ENCODE results near the gene ZMYND15. TPM values are rescaled to one million over a fixed set of nuclear protein-coding genes. Genes with fewer than 3 reads are reported as not detected.

ZMYND15 gene
- total RNA-seq, 4 donors from 2014 or later: 0.31 to 1.2 (median 0.67) TPM; not detected in 1

- whole genome bisulfite sequencing, 2 donors (ENCODE audit: low coverage in 1 of 2): 19 to 41% methylated on average over 24 to 26 of the region's 41 CpGs
- no peaks in the 10 kb centered on the region for H3K9me3 ChIP-seq
- ATAC-seq: no peak
- peaks cover 0 to 5% of the 10 kb centered on the region in 2 donors for H3K36me3 ChIP-seq
- peaks cover 3% of the 10 kb centered on the region for H3K27me3 ChIP-seq
- peak overlapping the region; percentile 76 to 89 for H3K4me3 ChIP-seq
- peaks cover 0 to 18% (median 2%) of the 10 kb centered on the region in 3 donors for H3K4me1 ChIP-seq
- no peak for TF ChIP-seq POLR2A (IDR thresholded peaks at IDR 0.05)
- TF ChIP-seq, protein P1, sequence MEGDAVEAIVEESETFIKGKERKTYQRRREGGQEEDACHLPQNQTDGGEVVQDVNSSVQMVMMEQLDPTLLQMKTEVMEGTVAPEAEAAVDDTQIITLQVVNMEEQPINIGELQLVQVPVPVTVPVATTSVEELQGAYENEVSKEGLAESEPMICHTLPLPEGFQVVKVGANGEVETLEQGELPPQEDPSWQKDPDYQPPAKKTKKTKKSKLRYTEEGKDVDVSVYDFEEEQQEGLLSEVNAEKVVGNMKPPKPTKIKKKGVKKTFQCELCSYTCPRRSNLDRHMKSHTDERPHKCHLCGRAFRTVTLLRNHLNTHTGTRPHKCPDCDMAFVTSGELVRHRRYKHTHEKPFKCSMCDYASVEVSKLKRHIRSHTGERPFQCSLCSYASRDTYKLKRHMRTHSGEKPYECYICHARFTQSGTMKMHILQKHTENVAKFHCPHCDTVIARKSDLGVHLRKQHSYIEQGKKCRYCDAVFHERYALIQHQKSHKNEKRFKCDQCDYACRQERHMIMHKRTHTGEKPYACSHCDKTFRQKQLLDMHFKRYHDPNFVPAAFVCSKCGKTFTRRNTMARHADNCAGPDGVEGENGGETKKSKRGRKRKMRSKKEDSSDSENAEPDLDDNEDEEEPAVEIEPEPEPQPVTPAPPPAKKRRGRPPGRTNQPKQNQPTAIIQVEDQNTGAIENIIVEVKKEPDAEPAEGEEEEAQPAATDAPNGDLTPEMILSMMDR (IDR thresholded peaks at IDR 0.05): no peak
- no peak for TF ChIP-seq EP300 (IDR thresholded peaks at IDR 0.05)
- H3K27ac ChIP-seq: peak overlapping the region in 2 of 4 donors; percentile 78 to 80
Measured at GRCh38 chr17:4738136-4739121, 1.2 kb upstream of the ZMYND15 start.

DNA sequence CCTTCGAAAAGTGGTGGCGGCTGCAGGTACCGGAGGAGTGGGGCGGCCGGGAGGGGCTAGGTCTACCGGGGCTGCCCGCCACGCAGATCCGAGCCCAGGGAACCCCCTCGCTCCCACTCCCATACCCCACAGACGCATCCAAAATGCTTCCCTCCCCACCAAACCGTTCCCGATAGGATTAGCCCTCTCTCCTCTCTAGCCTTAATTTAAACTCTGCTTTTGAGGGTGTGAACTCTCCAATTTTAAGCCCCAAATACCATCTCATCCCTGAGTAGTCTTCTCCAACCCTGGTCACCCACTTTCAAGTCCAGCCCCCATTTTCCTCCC lies 355 bp downstream of the ZMYND15 start:
- H3K27ac ChIP-seq: peak overlapping the region in 3 of 4 donors; percentile 75 to 80 (median 78)
- H3K9me3 ChIP-seq: no peaks in the 10 kb centered on the region
- H3K27me3 ChIP-seq: peaks cover 19% of the 10 kb centered on the region
- H3K4me1 ChIP-seq: peaks cover 0 to 21% (median 2%) of the 10 kb centered on the region in 3 donors
- peaks cover 0 to 1% of the 10 kb centered on the region in 2 donors for H3K36me3 ChIP-seq
- 3 to 17% methylated on average over 2 to 5 of the region's 13 CpGs for WGBS, 2 donors (ENCODE audit: low coverage in 1 of 2)
- TF ChIP-seq POLR2A (IDR thresholded peaks at IDR 0.05) (no peak), POLR2AphosphoS5 (IDR thresholded peaks at IDR 0.05) (no peak), EP300 (IDR thresholded peaks at IDR 0.05) (no peak)
- TF ChIP-seq, protein P1 (IDR thresholded peaks at IDR 0.05): no peak
- peak; percentile 21 for ATAC-seq
- H3K4me3 ChIP-seq: peak overlapping the region; percentile 76 to 89

- ATAC-seq: no peak
- H3K9me3 ChIP-seq: no peaks in the 10 kb centered on the region
- H3K36me3 ChIP-seq: no peaks in the 10 kb centered on the region
- 86 to 100% methylated on average over 2 to 4 of the region's 8 CpGs for WGBS, 2 donors (ENCODE audit: low coverage in 1 of 2)
- no peak overlapping the region for H3K4me3 ChIP-seq
- TF ChIP-seq EP300 (IDR thresholded peaks at IDR 0.05) (no peak), POLR2A (IDR thresholded peaks at IDR 0.05) (no peak), POLR2AphosphoS5 (IDR thresholded peaks at IDR 0.05) (no peak)
- TF ChIP-seq, protein P1 (IDR thresholded peaks at IDR 0.05): no peak
- no peak overlapping the region for H3K27ac ChIP-seq
- peaks cover 25% of the 10 kb centered on the region for H3K27me3 ChIP-seq
- peaks cover 0 to 27% (median 2%) of the 10 kb centered on the region in 3 donors for H3K4me1 ChIP-seq
Measured at GRCh38 chr17:4740584-4740983, 951 bp downstream of the ZMYND15 start.

DNA sequence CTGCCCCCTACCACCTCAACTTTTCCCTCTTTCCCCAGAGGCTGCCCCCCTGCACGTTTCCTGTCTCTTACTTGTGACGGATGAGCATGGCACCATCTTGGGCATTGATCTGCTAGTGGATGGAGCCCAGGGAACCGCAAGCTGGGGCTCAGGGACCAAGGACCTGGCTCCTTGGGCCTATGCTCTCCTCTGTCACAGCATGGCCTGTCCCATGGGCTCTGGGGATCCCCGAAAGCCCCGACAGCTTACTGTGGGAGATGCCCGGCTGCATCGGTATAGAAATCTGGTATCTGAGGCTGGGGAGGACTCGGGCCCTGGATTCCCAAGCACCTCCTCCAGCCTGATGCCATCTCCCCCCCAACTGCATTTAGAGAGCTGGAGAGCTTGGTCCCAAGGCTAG lies 1.9 kb downstream of the ZMYND15 start:
- peaks cover 0 to 30% (median 2%) of the 10 kb centered on the region in 3 donors for H3K4me1 ChIP-seq
- 60 to 100% methylated on average over 1 of the region's 8 CpGs for WGBS, 2 donors (ENCODE audit: low coverage in 1 of 2)
- H3K9me3 ChIP-seq: no peaks in the 10 kb centered on the region
- no peak overlapping the region for H3K27ac ChIP-seq
- H3K36me3 ChIP-seq: no peaks in the 10 kb centered on the region
- TF ChIP-seq, protein P1 (IDR thresholded peaks at IDR 0.05): no peak
- no peak for TF ChIP-seq POLR2AphosphoS5 (IDR thresholded peaks at IDR 0.05)
- no peak for TF ChIP-seq EP300 (IDR thresholded peaks at IDR 0.05)
- no peak for TF ChIP-seq POLR2A (IDR thresholded peaks at IDR 0.05)
- no peak for ATAC-seq
- peaks cover 34% of the 10 kb centered on the region for H3K27me3 ChIP-seq
- no peak overlapping the region for H3K4me3 ChIP-seq
